Measurements from ENCODE around the gene PRDM4. TPM values are rescaled to one million over a fixed set of nuclear protein-coding genes. Genes with fewer than 3 reads are reported as not detected.
"Not testable (repeated sequence)": the region's sequence is repeated elsewhere in the genome, so short reads cannot be mapped to it uniquely, and the experiment has no call there.

PRDM4 gene
- total and polyA plus RNA-seq, 8 donors = 8.3 to 207 (median 35.9) TPM

GRCh38 chr12:107718606-107719005 lies 42.3 kb downstream of the PRDM4 start:
- intact Hi-C loops (cut with DNase I; ENCODE audit: low total_unique reads) = no loop called here
- WGBS, 5 donors = 96 to 100% (median 100%) methylated on average over 1 of the region's 1 CpG
- Histone ChIP-seq H3K4me1 (no peaks in the 10 kb centered on the region), H3K9me3 (no peaks in the 10 kb centered on the region), H3K27me3 (no peaks in the 10 kb centered on the region), H3K36me3 (peaks cover 7 to 49% (median 41%) of the 10 kb centered on the region in 4 donors), H3K4me3 (no peak overlapping the region), H3K27ac (no peak overlapping the region)
- no peak for DNase-seq
- TF ChIP-seq EP300 (IDR thresholded peaks at IDR 0.05) (no peak), POLR2A (IDR thresholded peaks at IDR 0.05) (no peak), POLR2AphosphoS5 (IDR thresholded peaks at IDR 0.05) (no peak)
- TF ChIP-seq, protein P1, sequence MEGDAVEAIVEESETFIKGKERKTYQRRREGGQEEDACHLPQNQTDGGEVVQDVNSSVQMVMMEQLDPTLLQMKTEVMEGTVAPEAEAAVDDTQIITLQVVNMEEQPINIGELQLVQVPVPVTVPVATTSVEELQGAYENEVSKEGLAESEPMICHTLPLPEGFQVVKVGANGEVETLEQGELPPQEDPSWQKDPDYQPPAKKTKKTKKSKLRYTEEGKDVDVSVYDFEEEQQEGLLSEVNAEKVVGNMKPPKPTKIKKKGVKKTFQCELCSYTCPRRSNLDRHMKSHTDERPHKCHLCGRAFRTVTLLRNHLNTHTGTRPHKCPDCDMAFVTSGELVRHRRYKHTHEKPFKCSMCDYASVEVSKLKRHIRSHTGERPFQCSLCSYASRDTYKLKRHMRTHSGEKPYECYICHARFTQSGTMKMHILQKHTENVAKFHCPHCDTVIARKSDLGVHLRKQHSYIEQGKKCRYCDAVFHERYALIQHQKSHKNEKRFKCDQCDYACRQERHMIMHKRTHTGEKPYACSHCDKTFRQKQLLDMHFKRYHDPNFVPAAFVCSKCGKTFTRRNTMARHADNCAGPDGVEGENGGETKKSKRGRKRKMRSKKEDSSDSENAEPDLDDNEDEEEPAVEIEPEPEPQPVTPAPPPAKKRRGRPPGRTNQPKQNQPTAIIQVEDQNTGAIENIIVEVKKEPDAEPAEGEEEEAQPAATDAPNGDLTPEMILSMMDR (IDR thresholded peaks at IDR 0.05) = no peak

- H3K27ac ChIP-seq = no peak overlapping the region
- H3K27me3 ChIP-seq = no peaks in the 10 kb centered on the region
- H3K9me3 ChIP-seq = no peaks in the 10 kb centered on the region
- no peak for DNase-seq
- intact Hi-C loops (cut with DNase I; ENCODE audit: low total_unique reads) = no loop called here
- no peak overlapping the region for H3K4me3 ChIP-seq
- peaks cover 29 to 66% (median 62%) of the 10 kb centered on the region in 4 donors for H3K36me3 ChIP-seq
- no peaks in the 10 kb centered on the region for H3K4me1 ChIP-seq
- TF ChIP-seq, protein P1 (IDR thresholded peaks at IDR 0.05) = no peak
- TF ChIP-seq POLR2AphosphoS5 (IDR thresholded peaks at IDR 0.05) (no peak), EP300 (IDR thresholded peaks at IDR 0.05) (no peak)
Observed at GRCh38 chr12:107715780-107716179, 45.2 kb downstream of the PRDM4 start.

GRCh38 chr12:107705522-107705921 lies 55.4 kb downstream of the PRDM4 start:
- H3K27me3 ChIP-seq; H3K9me3 ChIP-seq; H3K4me3 ChIP-seq; intact Hi-C loops (cut with DNase I; ENCODE audit: low total_unique reads); DNase-seq; H3K27ac ChIP-seq; H3K4me1 ChIP-seq: not testable (repeated sequence)
- peaks cover 47 to 90% (median 89%) of the 10 kb centered on the region in 4 donors for H3K36me3 ChIP-seq
- WGBS, 5 donors = 94 to 100% (median 95%) methylated on average over 5 of the region's 5 CpGs

DNA sequence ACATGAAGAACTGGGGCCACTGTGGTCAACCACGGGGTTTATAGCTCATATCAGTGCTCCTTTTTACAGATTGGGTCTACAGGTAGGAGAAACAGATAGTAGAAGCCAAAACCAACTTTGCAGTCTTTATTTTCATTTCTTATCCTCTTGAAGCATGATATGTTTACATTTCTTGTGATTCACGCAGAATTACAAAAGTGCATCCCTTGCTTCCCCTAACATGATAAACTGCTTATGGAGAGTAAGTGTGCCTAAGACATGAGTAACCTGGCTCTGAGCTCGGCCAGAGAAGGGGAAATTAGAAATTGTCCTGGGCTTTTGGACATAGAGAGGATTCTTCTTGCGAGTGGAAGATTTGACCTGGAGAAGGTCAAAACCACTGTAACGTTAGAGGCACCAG lies 56.9 kb downstream of the PRDM4 start:
- no peaks in the 10 kb centered on the region for H3K4me1 ChIP-seq
- no peaks in the 10 kb centered on the region for H3K9me3 ChIP-seq
- no peak overlapping the region for H3K4me3 ChIP-seq
- 64 to 90% (median 76%) methylated on average over 5 of the region's 5 CpGs for WGBS, 5 donors
- intact Hi-C loops (cut with DNase I; ENCODE audit: low total_unique reads) = no loop called here
- TF ChIP-seq POLR2A (IDR thresholded peaks at IDR 0.05) (no peak), EP300 (IDR thresholded peaks at IDR 0.05) (no peak), POLR2AphosphoS5 (IDR thresholded peaks at IDR 0.05) (no peak)
- TF ChIP-seq, protein P1 (IDR thresholded peaks at IDR 0.05) = no peak
- no peaks in the 10 kb centered on the region for H3K27me3 ChIP-seq
- H3K36me3 ChIP-seq = peaks cover 56 to 90% (median 89%) of the 10 kb centered on the region in 4 donors
- no peak for DNase-seq
- no peak overlapping the region for H3K27ac ChIP-seq

- H3K27me3 ChIP-seq = no peaks in the 10 kb centered on the region
- no peak for TF ChIP-seq POLR2A (IDR thresholded peaks at IDR 0.05)
- TF ChIP-seq, protein P1 (IDR thresholded peaks at IDR 0.05) = no peak
- TF ChIP-seq POLR2AphosphoS5 (IDR thresholded peaks at IDR 0.05) = no peak
- intact Hi-C loops (cut with DNase I; ENCODE audit: low total_unique reads) = no loop called here
- H3K4me1 ChIP-seq = no peaks in the 10 kb centered on the region
- DNase-seq = no peak
- H3K9me3 ChIP-seq = no peaks in the 10 kb centered on the region
- H3K27ac ChIP-seq = no peak overlapping the region
- no peak overlapping the region for H3K4me3 ChIP-seq
- 91 to 95% (median 94%) methylated on average over 4 of the region's 4 CpGs for WGBS, 5 donors
- peaks cover 63 to 94% (median 93%) of the 10 kb centered on the region in 4 donors for H3K36me3 ChIP-seq
Observed at GRCh38 chr12:107702106-107702505, 58.8 kb downstream of the PRDM4 start.

GRCh38 chr12:107695772-107696171 lies 65.2 kb downstream of the PRDM4 start:
- H3K4me1 ChIP-seq; H3K9me3 ChIP-seq; H3K27me3 ChIP-seq; H3K4me3 ChIP-seq; H3K27ac ChIP-seq; DNase-seq; intact Hi-C loops (cut with DNase I; ENCODE audit: low total_unique reads): not testable (repeated sequence)
- 59 to 100% (median 70%) methylated on average over 2 of the region's 2 CpGs for WGBS, 5 donors
- peaks cover 66 to 100% (median 100%) of the 10 kb centered on the region in 4 donors for H3K36me3 ChIP-seq
